ENCODE measurements around the gene CAMK2B.

Gene CAMK2B

DNA sequence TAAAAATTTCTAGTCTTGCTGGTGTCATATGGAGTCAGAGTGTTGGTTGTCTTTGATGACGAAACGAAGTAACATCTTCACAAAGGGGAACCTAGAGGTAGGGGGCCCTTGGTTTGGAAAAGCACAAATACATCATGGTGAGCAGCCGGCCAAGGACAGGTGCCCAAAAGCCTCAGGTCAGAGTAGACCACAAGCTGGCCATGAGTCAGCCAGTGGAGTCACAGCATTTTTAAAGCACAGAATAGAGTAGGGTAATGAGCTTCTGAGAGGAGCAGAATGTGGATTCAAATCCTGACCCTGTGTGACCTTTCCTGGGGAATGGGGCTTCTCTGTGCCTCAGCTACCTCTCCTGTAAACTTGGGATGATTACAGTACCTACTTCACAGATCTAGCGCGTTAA is 5.3 kb downstream of the CAMK2B start:
- no peak overlapping the region for H3K4ac ChIP-seq (ENCODE audit: low read depth, low read length)
- H3K27me3 ChIP-seq (ENCODE audit: insufficient read depth, low read length, poor library complexity) = peaks cover 12% of the 10 kb centered on the region
- no CpG with 5 or more reads among the region's 5 CpGs for WGBS (ENCODE audit: extremely low coverage, insufficient coverage, low lambda C conversion rate)
- no peaks in the 10 kb centered on the region for H3K36me3 ChIP-seq (ENCODE audit: control insufficient read depth, insufficient read depth, low read length)
- no peaks in the 10 kb centered on the region for H3K4me1 ChIP-seq (ENCODE audit: control insufficient read depth, low read depth, low read length)
- H3K4me3 ChIP-seq (ENCODE audit: low read length) = no peak overlapping the region
- no peak overlapping the region for H3K18ac ChIP-seq (ENCODE audit: low read length)
- no peak overlapping the region for H2BK5ac ChIP-seq (ENCODE audit: low read length)
- no peak overlapping the region for H3K9ac ChIP-seq (ENCODE audit: low read length)
- H4K8ac ChIP-seq (ENCODE audit: low read depth, low read length) = no peak overlapping the region
- no peak overlapping the region for H4K5ac ChIP-seq (ENCODE audit: low read length)
- no peak overlapping the region for H3K27ac ChIP-seq (ENCODE audit: low read depth, low read length)
- H3K4me2 ChIP-seq (ENCODE audit: low read length) = no peak overlapping the region
- no peak overlapping the region for H3K23ac ChIP-seq (ENCODE audit: low read length)
- no peak overlapping the region for H3K56ac ChIP-seq (ENCODE audit: low read length)
- H3K79me2 ChIP-seq (ENCODE audit: control insufficient read depth, insufficient read depth, low read length) = no peaks in the 10 kb centered on the region
- no peak for DNase-seq
- H2BK15ac ChIP-seq (replicated peaks; ENCODE audit: low read depth) = no peak overlapping the region
- H3K79me1 ChIP-seq (ENCODE audit: low read length) = no peaks in the 10 kb centered on the region
- no peak overlapping the region for H2BK120ac ChIP-seq (ENCODE audit: low read depth, low read length)
- no peak overlapping the region for H2AK5ac ChIP-seq (ENCODE audit: low read length)

DNA sequence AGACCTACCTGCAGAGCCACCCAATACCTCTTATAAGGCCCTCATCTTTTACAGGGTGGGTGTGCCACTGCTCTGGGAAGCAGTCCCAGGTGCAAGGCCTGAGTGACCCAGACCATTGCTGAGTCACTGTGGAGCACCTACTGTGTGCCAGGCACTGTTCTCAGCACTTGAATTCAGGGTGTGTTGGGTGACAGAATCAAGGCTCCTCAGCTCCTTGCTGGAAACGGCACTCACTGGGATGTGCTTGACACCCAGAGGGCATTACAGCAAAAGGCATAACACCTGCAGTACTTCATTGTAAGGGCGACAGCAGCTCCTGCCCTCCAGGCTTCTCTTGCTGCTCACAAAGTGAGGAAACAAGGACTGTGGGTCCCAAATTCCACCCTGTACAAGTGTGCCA is 7.1 kb downstream of the CAMK2B start:
- no peak overlapping the region for H3K56ac ChIP-seq (ENCODE audit: low read length)
- no peaks in the 10 kb centered on the region for H3K36me3 ChIP-seq (ENCODE audit: control insufficient read depth, insufficient read depth, low read length)
- no peaks in the 10 kb centered on the region for H3K27me3 ChIP-seq (ENCODE audit: insufficient read depth, low read length, poor library complexity)
- H3K23ac ChIP-seq (ENCODE audit: low read length) = no peak overlapping the region
- no peak overlapping the region for H3K18ac ChIP-seq (ENCODE audit: low read length)
- H2BK5ac ChIP-seq (ENCODE audit: low read length) = no peak overlapping the region
- WGBS (ENCODE audit: extremely low coverage, insufficient coverage, low lambda C conversion rate) = no CpG with 5 or more reads among the region's 2 CpGs
- no peak overlapping the region for H3K4me2 ChIP-seq (ENCODE audit: low read length)
- no peaks in the 10 kb centered on the region for H3K79me1 ChIP-seq (ENCODE audit: low read length)
- no peak overlapping the region for H4K5ac ChIP-seq (ENCODE audit: low read length)
- H3K4me3 ChIP-seq (ENCODE audit: low read length) = no peak overlapping the region
- DNase-seq = no peak
- H2BK120ac ChIP-seq (ENCODE audit: low read depth, low read length) = no peak overlapping the region
- H2AK5ac ChIP-seq (ENCODE audit: low read length) = no peak overlapping the region
- H2BK15ac ChIP-seq (replicated peaks; ENCODE audit: low read depth) = no peak overlapping the region
- H3K4ac ChIP-seq (ENCODE audit: low read depth, low read length) = no peak overlapping the region
- H3K9ac ChIP-seq (ENCODE audit: low read length) = no peak overlapping the region
- H4K8ac ChIP-seq (ENCODE audit: low read depth, low read length) = no peak overlapping the region
- H3K4me1 ChIP-seq (ENCODE audit: control insufficient read depth, low read depth, low read length) = no peaks in the 10 kb centered on the region
- H3K27ac ChIP-seq (ENCODE audit: low read depth, low read length) = no peak overlapping the region
- H3K79me2 ChIP-seq (ENCODE audit: control insufficient read depth, insufficient read depth, low read length) = no peaks in the 10 kb centered on the region

DNA sequence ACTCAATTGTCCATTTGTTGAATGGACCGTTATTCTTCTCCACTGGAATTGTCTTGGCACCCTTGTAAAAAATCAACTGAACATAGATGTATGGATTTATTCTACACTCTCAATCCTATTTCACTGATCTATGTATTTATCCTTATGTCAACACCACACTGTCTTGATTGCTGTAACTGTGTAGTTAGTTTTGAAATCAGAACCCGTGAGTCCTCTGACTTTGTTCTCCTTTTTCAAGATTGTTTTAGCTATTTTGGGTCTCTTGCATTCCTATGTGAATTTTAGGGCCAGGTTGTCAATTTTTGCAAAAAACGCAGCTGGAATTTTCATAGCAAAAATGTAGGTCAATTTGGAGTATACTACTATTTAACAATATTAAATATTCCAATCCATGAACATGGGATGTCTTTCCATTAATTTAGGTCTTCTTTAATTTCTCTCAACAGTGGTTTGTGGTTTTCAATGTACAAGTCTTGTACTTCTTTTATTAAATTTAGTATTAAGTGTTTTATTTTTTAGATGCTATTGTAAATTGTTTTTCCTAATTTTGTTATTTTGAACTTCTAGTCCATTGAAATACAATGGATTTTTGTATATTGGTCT is 10.0 kb downstream of the CAMK2B start:
- H3K4me2 ChIP-seq (ENCODE audit: low read length) = no peak overlapping the region
- H3K36me3 ChIP-seq (ENCODE audit: control insufficient read depth, insufficient read depth, low read length) = no peaks in the 10 kb centered on the region
- H2BK15ac ChIP-seq (replicated peaks; ENCODE audit: low read depth) = no peak overlapping the region
- WGBS (ENCODE audit: extremely low coverage, insufficient coverage, low lambda C conversion rate) = no CpG with 5 or more reads among the region's 3 CpGs
- no peak for DNase-seq
- H3K56ac ChIP-seq (ENCODE audit: low read length) = no peak overlapping the region
- H3K79me2 ChIP-seq (ENCODE audit: control insufficient read depth, insufficient read depth, low read length) = no peaks in the 10 kb centered on the region
- no peak overlapping the region for H3K4me3 ChIP-seq (ENCODE audit: low read length)
- H3K27ac ChIP-seq (ENCODE audit: low read depth, low read length) = no peak overlapping the region
- no peak overlapping the region for H2BK120ac ChIP-seq (ENCODE audit: low read depth, low read length)
- H3K79me1 ChIP-seq (ENCODE audit: low read length) = no peaks in the 10 kb centered on the region
- no peak overlapping the region for H4K8ac ChIP-seq (ENCODE audit: low read depth, low read length)
- no peak overlapping the region for H2BK5ac ChIP-seq (ENCODE audit: low read length)
- peaks cover 2% of the 10 kb centered on the region for H3K27me3 ChIP-seq (ENCODE audit: insufficient read depth, low read length, poor library complexity)
- no peak overlapping the region for H3K4ac ChIP-seq (ENCODE audit: low read depth, low read length)
- no peak overlapping the region for H3K9ac ChIP-seq (ENCODE audit: low read length)
- no peak overlapping the region for H4K5ac ChIP-seq (ENCODE audit: low read length)
- H3K4me1 ChIP-seq (ENCODE audit: control insufficient read depth, low read depth, low read length) = no peaks in the 10 kb centered on the region
- no peak overlapping the region for H2AK5ac ChIP-seq (ENCODE audit: low read length)
- H3K23ac ChIP-seq (ENCODE audit: low read length) = no peak overlapping the region
- H3K18ac ChIP-seq (ENCODE audit: low read length) = no peak overlapping the region

DNA sequence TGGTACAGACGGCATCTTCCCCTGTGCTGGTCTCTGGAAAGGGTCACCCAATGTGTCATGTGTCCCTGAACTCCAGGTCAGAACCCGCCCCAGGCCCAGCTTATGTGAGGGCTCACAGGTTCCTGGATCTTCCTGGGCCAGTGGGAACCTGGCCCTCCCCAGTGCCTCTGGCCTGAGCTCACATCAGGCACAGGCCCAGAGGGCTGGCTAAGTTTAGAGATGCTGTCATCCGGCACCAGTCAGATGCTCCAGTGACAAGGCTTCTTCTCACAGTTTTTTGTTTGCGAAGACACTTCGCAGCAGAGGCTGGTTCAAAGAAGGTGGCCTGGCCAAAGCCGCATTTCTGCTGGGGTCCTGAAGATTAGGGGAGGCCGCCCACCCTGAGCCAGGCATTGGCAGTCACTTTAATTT is 11.8 kb downstream of the CAMK2B start:
- H3K79me2 ChIP-seq (ENCODE audit: control insufficient read depth, insufficient read depth, low read length) = no peaks in the 10 kb centered on the region
- H3K4ac ChIP-seq (ENCODE audit: low read depth, low read length) = no peak overlapping the region
- no CpG with 5 or more reads among the region's 7 CpGs for WGBS (ENCODE audit: extremely low coverage, insufficient coverage, low lambda C conversion rate)
- H2AK5ac ChIP-seq (ENCODE audit: low read length) = no peak overlapping the region
- H4K5ac ChIP-seq (ENCODE audit: low read length) = no peak overlapping the region
- H4K8ac ChIP-seq (ENCODE audit: low read depth, low read length) = no peak overlapping the region
- no peak overlapping the region for H3K27ac ChIP-seq (ENCODE audit: low read depth, low read length)
- no peak overlapping the region for H3K4me3 ChIP-seq (ENCODE audit: low read length)
- no peak for DNase-seq
- H3K9ac ChIP-seq (ENCODE audit: low read length) = no peak overlapping the region
- no peak overlapping the region for H3K18ac ChIP-seq (ENCODE audit: low read length)
- H3K4me1 ChIP-seq (ENCODE audit: control insufficient read depth, low read depth, low read length) = no peaks in the 10 kb centered on the region
- H3K79me1 ChIP-seq (ENCODE audit: low read length) = no peaks in the 10 kb centered on the region
- no peak overlapping the region for H2BK15ac ChIP-seq (replicated peaks; ENCODE audit: low read depth)
- H2BK5ac ChIP-seq (ENCODE audit: low read length) = no peak overlapping the region
- peaks cover 6% of the 10 kb centered on the region for H3K27me3 ChIP-seq (ENCODE audit: insufficient read depth, low read length, poor library complexity)
- no peak overlapping the region for H3K23ac ChIP-seq (ENCODE audit: low read length)
- no peak overlapping the region for H2BK120ac ChIP-seq (ENCODE audit: low read depth, low read length)
- no peak overlapping the region for H3K4me2 ChIP-seq (ENCODE audit: low read length)
- H3K56ac ChIP-seq (ENCODE audit: low read length) = no peak overlapping the region
- no peaks in the 10 kb centered on the region for H3K36me3 ChIP-seq (ENCODE audit: control insufficient read depth, insufficient read depth, low read length)

DNA sequence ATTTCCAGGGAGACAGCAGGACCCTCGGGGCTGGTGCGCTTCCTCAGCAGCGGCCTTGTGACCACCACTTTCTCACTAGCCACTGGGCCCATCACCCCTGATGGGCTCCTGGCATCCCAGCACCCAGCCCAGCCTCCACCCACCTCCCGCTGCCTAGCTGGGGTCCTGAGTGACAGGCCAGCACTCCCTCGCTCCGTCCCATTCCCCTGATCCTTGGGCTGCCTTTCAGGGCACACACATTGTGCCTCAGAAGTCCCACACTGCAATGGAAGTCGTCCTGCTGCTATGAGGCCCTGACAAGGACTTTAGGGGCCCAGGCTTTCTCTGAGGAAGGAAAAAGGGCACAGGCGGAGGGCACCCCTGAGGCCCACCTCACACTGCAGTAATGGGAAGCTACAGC is 12.4 kb downstream of the CAMK2B start:
- H3K56ac ChIP-seq (ENCODE audit: low read length) = no peak overlapping the region
- no peaks in the 10 kb centered on the region for H3K36me3 ChIP-seq (ENCODE audit: control insufficient read depth, insufficient read depth, low read length)
- no peak overlapping the region for H3K4ac ChIP-seq (ENCODE audit: low read depth, low read length)
- no peak overlapping the region for H3K4me2 ChIP-seq (ENCODE audit: low read length)
- no peak overlapping the region for H4K8ac ChIP-seq (ENCODE audit: low read depth, low read length)
- no peak overlapping the region for H3K27ac ChIP-seq (ENCODE audit: low read depth, low read length)
- H2BK15ac ChIP-seq (replicated peaks; ENCODE audit: low read depth) = no peak overlapping the region
- no peak overlapping the region for H3K9ac ChIP-seq (ENCODE audit: low read length)
- no peak overlapping the region for H2BK5ac ChIP-seq (ENCODE audit: low read length)
- H2BK120ac ChIP-seq (ENCODE audit: low read depth, low read length) = no peak overlapping the region
- peaks cover 6% of the 10 kb centered on the region for H3K27me3 ChIP-seq (ENCODE audit: insufficient read depth, low read length, poor library complexity)
- no peaks in the 10 kb centered on the region for H3K4me1 ChIP-seq (ENCODE audit: control insufficient read depth, low read depth, low read length)
- no peaks in the 10 kb centered on the region for H3K79me1 ChIP-seq (ENCODE audit: low read length)
- H3K18ac ChIP-seq (ENCODE audit: low read length) = no peak overlapping the region
- DNase-seq = no peak
- no peak overlapping the region for H3K23ac ChIP-seq (ENCODE audit: low read length)
- no CpG with 5 or more reads among the region's 8 CpGs for WGBS (ENCODE audit: extremely low coverage, insufficient coverage, low lambda C conversion rate)
- H3K79me2 ChIP-seq (ENCODE audit: control insufficient read depth, insufficient read depth, low read length) = no peaks in the 10 kb centered on the region
- no peak overlapping the region for H3K4me3 ChIP-seq (ENCODE audit: low read length)
- no peak overlapping the region for H2AK5ac ChIP-seq (ENCODE audit: low read length)
- no peak overlapping the region for H4K5ac ChIP-seq (ENCODE audit: low read length)
